T-helper 2 cell treated with Interferon-gamma antibody and Interleukin-4, amounts not matched to agents 5 μg/mL and 100 μg/mL, for 36 hours (primary cell): ENCODE data around the gene ISG15.
A peak's percentile ranks its signal among the peaks of the same experiment; 100 is the strongest.
"Not testable (repeated sequence)": the region's sequence is repeated elsewhere in the genome, so short reads cannot be mapped to it uniquely, and the experiment has no call there.

Experiments used
- DNase-seq: peaks from one replicate; pipeline ENCODE4 v3.0.0; 2021; ENCODE audit warnings: low spot score
- H3K27ac Mint-ChIP-seq: one replicate; pipeline ENCODE4 v1.8.0; 2021; ENCODE audit warnings: mild to moderate bottlenecking, mixed read lengths
- H3K27me3 Mint-ChIP-seq: one replicate; pipeline ENCODE4 v1.8.0; 2021; ENCODE audit warnings: low read depth, mixed read lengths
- H3K36me3 Mint-ChIP-seq: one replicate; pipeline ENCODE4 v1.8.0; 2021; ENCODE audit warnings: low read depth, mixed read lengths
- H3K4me1 Mint-ChIP-seq: one replicate; pipeline ENCODE4 v1.8.0; 2021; ENCODE audit warnings: low read depth, mixed read lengths
- H3K4me3 Mint-ChIP-seq: one replicate; pipeline ENCODE4 v1.8.0; 2022; ENCODE audit warnings: mild to moderate bottlenecking, moderate library complexity, mixed read lengths
- H3K9me3 Mint-ChIP-seq: one replicate; pipeline ENCODE4 v1.8.0; 2021; ENCODE audit warnings: mixed read lengths

Gene ISG15

GRCh38 chr1:1020000-1020404 lies 6.7 kb downstream of the ISG15 start, which contains the start of gene AGRN:
Gene AGRN, plus strand, starts transcription at chr1:1020120. Its CDS starts 53 bp downstream, at chr1:1020173.
- Mint-ChIP-seq H3K36me3 (peaks cover 5% of the 10 kb centered on the region), H3K4me1 (peaks cover 6% of the 10 kb centered on the region), H3K4me3 (peak within 1 kb of the TSS; percentile 69), H3K27ac (no peak within 1 kb of the TSS), H3K27me3 (peaks cover 15% of the 10 kb centered on the region), H3K9me3 (no peaks in the 10 kb centered on the region)
- peak; percentile 39 for DNase-seq

GRCh38 chr1:1020415-1021009 lies 7.2 kb downstream of the ISG15 start:
- Mint-ChIP-seq H3K27me3 (peaks cover 15% of the 10 kb centered on the region), H3K36me3 (peaks cover 5% of the 10 kb centered on the region), H3K4me3 (peak overlapping the region; percentile 45), H3K27ac (no peak overlapping the region), H3K9me3 (no peaks in the 10 kb centered on the region), H3K4me1 (peaks cover 6% of the 10 kb centered on the region)
- DNase-seq, result no peak

GRCh38 chr1:1021010-1021919 lies 8.0 kb downstream of the ISG15 start:
- H3K27ac Mint-ChIP-seq, result no peak overlapping the region
- peaks cover 5% of the 10 kb centered on the region for H3K36me3 Mint-ChIP-seq
- no peaks in the 10 kb centered on the region for H3K9me3 Mint-ChIP-seq
- H3K4me3 Mint-ChIP-seq, result peak overlapping the region; percentile 45
- no peak for DNase-seq
- peaks cover 6% of the 10 kb centered on the region for H3K4me1 Mint-ChIP-seq
- peaks cover 15% of the 10 kb centered on the region for H3K27me3 Mint-ChIP-seq

- DNase-seq, result no peak
- Mint-ChIP-seq H3K4me1 (peaks cover 6% of the 10 kb centered on the region), H3K36me3 (peaks cover 5% of the 10 kb centered on the region), H3K27ac (no peak overlapping the region), H3K4me3 (no peak overlapping the region), H3K27me3 (peaks cover 15% of the 10 kb centered on the region), H3K9me3 (no peaks in the 10 kb centered on the region)
Observed at GRCh38 chr1:1021920-1022259, 8.6 kb downstream of the ISG15 start.

GRCh38 chr1:1022302-1023009 lies 9.2 kb downstream of the ISG15 start:
- Mint-ChIP-seq H3K27me3 (peaks cover 15% of the 10 kb centered on the region), H3K4me1 (peaks cover 2% of the 10 kb centered on the region), H3K27ac (no peak overlapping the region), H3K9me3 (no peaks in the 10 kb centered on the region), H3K4me3 (no peak overlapping the region), H3K36me3 (peaks cover 1% of the 10 kb centered on the region)
- DNase-seq, result no peak

- Mint-ChIP-seq H3K27me3 (peaks cover 15% of the 10 kb centered on the region), H3K27ac (no peak overlapping the region), H3K36me3 (no peaks in the 10 kb centered on the region), H3K9me3 (no peaks in the 10 kb centered on the region), H3K4me3 (no peak overlapping the region), H3K4me1 (no peaks in the 10 kb centered on the region)
- no peak for DNase-seq
Observed at GRCh38 chr1:1023700-1024099, 10.4 kb downstream of the ISG15 start.

- Mint-ChIP-seq H3K9me3 (no peaks in the 10 kb centered on the region), H3K4me1 (no peaks in the 10 kb centered on the region)
- no peak for DNase-seq
Observed at GRCh38 chr1:1024149-1024770, 11.0 kb downstream of the ISG15 start.

GRCh38 chr1:1024771-1025699 lies 11.7 kb downstream of the ISG15 start:
- Mint-ChIP-seq H3K27me3 (peaks cover 15% of the 10 kb centered on the region), H3K36me3 (no peaks in the 10 kb centered on the region), H3K27ac (no peak overlapping the region), H3K4me1 (no peaks in the 10 kb centered on the region), H3K9me3 (no peaks in the 10 kb centered on the region), H3K4me3 (no peak overlapping the region)
- no peak for DNase-seq

More at GRCh38 chr1:1024149-1024770, 11.0 kb downstream of the ISG15 start:
- no peaks in the 10 kb centered on the region for H3K36me3 Mint-ChIP-seq
- no peak overlapping the region for H3K27ac Mint-ChIP-seq
- no peak overlapping the region for H3K4me3 Mint-ChIP-seq
- peaks cover 15% of the 10 kb centered on the region for H3K27me3 Mint-ChIP-seq

GRCh38 chr1:1025730-1026129 lies 12.4 kb downstream of the ISG15 start:
- H3K4me3 Mint-ChIP-seq, result no peak overlapping the region
- DNase-seq, result no peak
- no peaks in the 10 kb centered on the region for H3K9me3 Mint-ChIP-seq
- H3K4me1 Mint-ChIP-seq, result no peaks in the 10 kb centered on the region
- H3K27ac Mint-ChIP-seq, result no peak overlapping the region
- peaks cover 15% of the 10 kb centered on the region for H3K27me3 Mint-ChIP-seq
- H3K36me3 Mint-ChIP-seq, result no peaks in the 10 kb centered on the region

GRCh38 chr1:1026599-1027413 lies 13.5 kb downstream of the ISG15 start:
- Mint-ChIP-seq H3K4me1 (no peaks in the 10 kb centered on the region), H3K4me3 (no peak overlapping the region), H3K27ac (no peak overlapping the region), H3K36me3 (no peaks in the 10 kb centered on the region), H3K9me3 (no peaks in the 10 kb centered on the region), H3K27me3 (peaks cover 9% of the 10 kb centered on the region)
- no peak for DNase-seq

GRCh38 chr1:1027791-1028190 lies 14.5 kb downstream of the ISG15 start:
- no peak overlapping the region for H3K27ac Mint-ChIP-seq

GRCh38 chr1:1030867-1031658 lies 17.8 kb downstream of the ISG15 start:
- H3K27ac Mint-ChIP-seq, H3K4me3 Mint-ChIP-seq, H3K9me3 Mint-ChIP-seq, H3K36me3 Mint-ChIP-seq, H3K4me1 Mint-ChIP-seq, DNase-seq: not testable (repeated sequence)
- H3K27me3 Mint-ChIP-seq, result peaks cover 14% of the 10 kb centered on the region

More at GRCh38 chr1:1027791-1028190, 14.5 kb downstream of the ISG15 start:
- Mint-ChIP-seq H3K4me1 (peaks cover 4% of the 10 kb centered on the region), H3K27me3 (peaks cover 12% of the 10 kb centered on the region), H3K36me3 (no peaks in the 10 kb centered on the region), H3K9me3 (no peaks in the 10 kb centered on the region), H3K4me3 (no peak overlapping the region)
- DNase-seq, result no peak
